HepG2 (cell line): ENCODE data around the gene RRM2. TPM values are rescaled to one million over a fixed set of nuclear protein-coding genes. Genes with fewer than 3 reads are reported as not detected.

ENCODE experiments used
- ATAC-seq: fragments of 200-7000 bp; cut with Tn5 transposase; 3 replicates; pipeline ENCODE4 v1.9.1; 2020; ENCODE audit warnings: mild to moderate bottlenecking, moderate library complexity
- BruUV-seq: library from RNA; stranded (reverse); fragments of 400-500 nt; replicated peaks from 2 replicates; lab custom pipeline; 2021; lab: Mats Ljungman, UMichigan
- CTCF ChIA-PET: fragments of 300-600 bp; formaldehyde crosslinking; extraction: SDS; loops from one replicate; lab custom pipeline; 2021; ENCODE audit warnings: low total read pairs, inconsistent platforms, low intra/inter-chr PET ratio; lab: Yijun Ruan, JAX
- POLR2A ChIA-PET: fragments of 350-600 bp; sonication (Branson Sonifier 250); formaldehyde crosslinking; loops from one replicate; lab custom pipeline; 2020; ENCODE audit warnings: antibody characterized with exemption, inconsistent platforms; lab: Yijun Ruan, JAX
- DNase-seq: peaks from one replicate; pipeline ENCODE4 v3.0.0-alpha.2; 2015; ENCODE audit warnings: low spot score
- FAIRE-seq: peaks from 3 replicates; lab custom pipeline; 2011; peaks lifted over from hg19 to GRCh38; lab: Jason Lieb, UNC
- H2AFZ ChIP-seq: one replicate; pipeline ENCODE4 v1.6.1; 2011; ENCODE audit warnings: low read length, inconsistent platforms
- H3K27ac ChIP-seq: fragments of 300-600 bp; 3 replicates; pipeline ENCODE4 v1.8.0; 2011; ENCODE audit warnings: mixed run types, mild to moderate bottlenecking, mixed read lengths, low read length, inconsistent platforms; ENCODE audit not compliant: insufficient read depth; ENCODE audit errors: extremely low read length
- H3K27me3 ChIP-seq, 2 experiments: fragments of 200-600 bp in 1 of 2; 2 replicates in 1 of 2; 3 replicates in 1 of 2; pipeline versions ENCODE4 v1.6.0 to v1.8.0; 2011; ENCODE audit warnings: low read length in 2 of 2, mild to moderate bottlenecking in 2 of 2, moderate library complexity in 2 of 2, inconsistent platforms in 1 of 2; ENCODE audit not compliant: insufficient read depth in 2 of 2, control insufficient read depth in 1 of 2
- H3K36me3 ChIP-seq, 2 experiments: fragments of 200-600 bp in 1 of 2; replicated peaks in 1 of 2; 2 replicates in 1 of 2; 3 replicates in 1 of 2; pipeline versions ENCODE4 v1.5.1 to v1.8.0; 2011; ENCODE audit warnings: low read length in 2 of 2, inconsistent platforms in 1 of 2; ENCODE audit not compliant: insufficient read depth in 2 of 2, control insufficient read depth in 1 of 2
- H3K4me1 ChIP-seq: 2 replicates; pipeline ENCODE4 v1.5.1; 2012; ENCODE audit warnings: low read length, inconsistent platforms; ENCODE audit not compliant: insufficient read depth
- H3K4me2 ChIP-seq: 2 replicates; pipeline ENCODE4 v1.6.0; 2011; ENCODE audit warnings: low read depth, low read length, inconsistent platforms
- H3K4me3 ChIP-seq, 3 experiments: fragments of 200-600 bp in 1 of 3; sonication (generic), shearing (Covaris generic) in 1 of 3; replicated peaks in 1 of 3; 2 replicates each; pipeline ENCODE4 v1.5.1; 2011 to 2016; ENCODE audit warnings: low read length in 3 of 3, inconsistent platforms in 2 of 3, low read depth in 2 of 3, mild to moderate bottlenecking in 2 of 3, control low read depth in 1 of 3, mixed read lengths in 1 of 3; ENCODE audit not compliant: insufficient read depth in 1 of 3
- H3K79me2 ChIP-seq: one replicate; pipeline ENCODE4 v1.6.1; 2011; ENCODE audit warnings: low read length, inconsistent platforms; ENCODE audit not compliant: insufficient read depth
- H3K9ac ChIP-seq: 2 replicates; pipeline ENCODE4 v1.6.0; 2011; ENCODE audit warnings: mild to moderate bottlenecking, low read depth, low read length, inconsistent platforms; ENCODE audit not compliant: insufficient read depth
- H3K9me3 ChIP-seq: 2 replicates; pipeline ENCODE4 v1.5.1; 2012; ENCODE audit warnings: mild to moderate bottlenecking, low read length
- H4K20me1 ChIP-seq: 2 replicates; pipeline ENCODE4 v1.6.0; 2011; ENCODE audit warnings: inconsistent platforms, mild to moderate bottlenecking, low read length, moderate library complexity; ENCODE audit not compliant: insufficient read depth
- BRCA1 ChIP-seq: sonication (generic); formaldehyde crosslinking; IDR thresholded peaks from 2 replicates; pipeline ENCODE4 v1.4.0; 2020; ENCODE audit warnings: missing genetic modification reagents
- NFIC ChIP-seq: IDR thresholded peaks from 2 replicates; pipeline ENCODE4 v1.6.1; 2012; ENCODE audit warnings: mild to moderate bottlenecking, low read length, inconsistent platforms
- PHF20 ChIP-seq: sonication (generic); formaldehyde crosslinking; IDR thresholded peaks from 2 replicates; pipeline ENCODE4 v1.5.0; 2020; ENCODE audit warnings: mild to moderate bottlenecking, missing genetic modification reagents
- POLR2A ChIP-seq, 2 experiments: IDR thresholded peaks; 2 replicates each; pipeline ENCODE4 v1.6.1; 2011; ENCODE audit warnings: low read depth in 2 of 2, low read length in 2 of 2, mild to moderate bottlenecking in 1 of 2, moderate library complexity in 1 of 2; ENCODE audit not compliant: insufficient read depth in 1 of 2
- RBM22 ChIP-seq: fragments of 200-400 bp; formaldehyde crosslinking; optimal IDR thresholded peaks from 2 replicates; pipeline ENCODE3; 2017; ENCODE audit warnings: mild to moderate bottlenecking, low read length, moderate library complexity
- RBM39 ChIP-seq: fragments of 200-400 bp; formaldehyde crosslinking; IDR thresholded peaks from one replicate; pipeline ENCODE4 v1.6.1; 2018; ENCODE audit warnings: antibody characterized with exemption, mild to moderate bottlenecking, low read depth, low read length; ENCODE audit not compliant: poor library complexity, severe bottlenecking
- ZNF160 ChIP-seq: sonication (generic); formaldehyde crosslinking; IDR thresholded peaks from 2 replicates; pipeline ENCODE4 v1.8.0; 2022; ENCODE audit warnings: mild to moderate bottlenecking, inconsistent platforms, missing genetic modification reagents
- WGBS: methylation state at CpG from one replicate; pipeline ENCODE4 v1.1.6; 2017; ENCODE audit warnings: low lambda C conversion rate; 5-methylcytosine and 5-hydroxymethylcytosine counted together
- in situ Hi-C: cut with HindIII; loops from 2 replicates; pipeline ENCODE4 v1.10.0; 2017; ENCODE audit warnings: low pct_unique_long_range_greater_than_20kb; ENCODE audit not compliant: extremely low pct_ligation_motif_present
- intact Hi-C: fragments of 100-400 bp; cut with micrococcal nuclease; formaldehyde crosslinking; loops from one replicate; pipeline ENCODE4 v1.10.0; 2022; ENCODE audit not compliant: unreplicated experiment
- polyA plus RNA-seq, 8 experiments: library from polyadenylated mRNA; depleted of rRNA in 3 of 8; stranded (reverse) in 7 of 8; unstranded in 1 of 8; fragments of >200 nt; fragmentation: Illumina TruSeq in 4 of 8; extraction: Trizol in 4 of 8; gene quantifications; 2 replicates each; pipeline versions ENCODE4 v1.2.1 to v1.2.3, GENCODE V29; 2011 to 2016; ENCODE audit warnings: low read depth in 4 of 8, missing spikeins in 1 of 8, mixed read lengths in 1 of 8; ENCODE audit not compliant: insufficient read depth in 1 of 8
- total RNA-seq, 5 experiments: library from RNA; depleted of rRNA; stranded (reverse); fragments of >200 nt; fragmentation: Illumina TruSeq; extraction: Trizol; gene quantifications; 2 replicates each; pipeline ENCODE4 v1.2.3, GENCODE V29; 2016; ENCODE audit warnings: low read depth in 1 of 5
- TF ChIP-seq, protein P1 (sequence below): sonication (generic); formaldehyde crosslinking; IDR thresholded peaks from 2 replicates; pipeline ENCODE4 v1.4.0; 2020; ENCODE audit warnings: missing genetic modification reagents

Gene RRM2
- total and polyA plus RNA-seq, 2 of the 13 experiments (the other 11 are each of a cell fraction or from before 2014, with no cell fraction given): 31.3 to 150 TPM

GRCh38 chr2:10132596-10132995 lies 10.1 kb downstream of the RRM2 start:
- POLR2A ChIA-PET: no interaction called here
- no peaks in the 10 kb centered on the region for H3K27me3 ChIP-seq
- H3K9ac ChIP-seq: no peak overlapping the region
- H3K4me1 ChIP-seq: peaks cover 48% of the 10 kb centered on the region
- DNase-seq (no peak), FAIRE-seq (no peak), ATAC-seq (0 out of 3 replicates have a peak, but pooled peaks have one; percentile 1)
- in situ Hi-C loops: no loop called here
- H4K20me1 ChIP-seq: no peaks in the 10 kb centered on the region; the same call in 1 of the 2 replicates
- H3K36me3 ChIP-seq: peaks cover 11 to 25% of the 10 kb centered on the region in 2 experiments
- BruUV-seq: no TSS peak
- no peak overlapping the region for H2AFZ ChIP-seq
- TF ChIP-seq RBM22: peak; percentile 9
- TF ChIP-seq, protein P1, sequence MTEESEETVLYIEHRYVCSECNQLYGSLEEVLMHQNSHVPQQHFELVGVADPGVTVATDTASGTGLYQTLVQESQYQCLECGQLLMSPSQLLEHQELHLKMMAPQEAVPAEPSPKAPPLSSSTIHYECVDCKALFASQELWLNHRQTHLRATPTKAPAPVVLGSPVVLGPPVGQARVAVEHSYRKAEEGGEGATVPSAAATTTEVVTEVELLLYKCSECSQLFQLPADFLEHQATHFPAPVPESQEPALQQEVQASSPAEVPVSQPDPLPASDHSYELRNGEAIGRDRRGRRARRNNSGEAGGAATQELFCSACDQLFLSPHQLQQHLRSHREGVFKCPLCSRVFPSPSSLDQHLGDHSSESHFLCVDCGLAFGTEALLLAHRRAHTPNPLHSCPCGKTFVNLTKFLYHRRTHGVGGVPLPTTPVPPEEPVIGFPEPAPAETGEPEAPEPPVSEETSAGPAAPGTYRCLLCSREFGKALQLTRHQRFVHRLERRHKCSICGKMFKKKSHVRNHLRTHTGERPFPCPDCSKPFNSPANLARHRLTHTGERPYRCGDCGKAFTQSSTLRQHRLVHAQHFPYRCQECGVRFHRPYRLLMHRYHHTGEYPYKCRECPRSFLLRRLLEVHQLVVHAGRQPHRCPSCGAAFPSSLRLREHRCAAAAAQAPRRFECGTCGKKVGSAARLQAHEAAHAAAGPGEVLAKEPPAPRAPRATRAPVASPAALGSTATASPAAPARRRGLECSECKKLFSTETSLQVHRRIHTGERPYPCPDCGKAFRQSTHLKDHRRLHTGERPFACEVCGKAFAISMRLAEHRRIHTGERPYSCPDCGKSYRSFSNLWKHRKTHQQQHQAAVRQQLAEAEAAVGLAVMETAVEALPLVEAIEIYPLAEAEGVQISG: no peak
- no peak overlapping the region for H3K4me3 ChIP-seq
- no peaks in the 10 kb centered on the region for H3K79me2 ChIP-seq
- H3K9me3 ChIP-seq: no peaks in the 10 kb centered on the region
- 98% methylated on average over 5 of the region's 6 CpGs for WGBS
- H3K27ac ChIP-seq: no peak overlapping the region
- no peak overlapping the region for H3K4me2 ChIP-seq
- intact Hi-C loops: no loop called here
- CTCF ChIA-PET: no interaction called here

GRCh38 chr2:10132996-10133647 lies 10.6 kb downstream of the RRM2 start:
- H3K27me3 ChIP-seq: no peaks in the 10 kb centered on the region
- no peak overlapping the region for H3K27ac ChIP-seq
- no peak overlapping the region for H2AFZ ChIP-seq
- FAIRE-seq: no peak
- in situ Hi-C loops: no loop called here
- H4K20me1 ChIP-seq: no peaks in the 10 kb centered on the region; the same call in 1 of the 2 replicates
- intact Hi-C loops: no loop called here
- no peak overlapping the region for H3K4me2 ChIP-seq
- H3K79me2 ChIP-seq: no peaks in the 10 kb centered on the region
- no peak for DNase-seq
- no peak overlapping the region for H3K4me3 ChIP-seq
- ATAC-seq: peak; percentile 6; the same call in 2 of the 3 replicates
- H3K9ac ChIP-seq: no peak overlapping the region
- peaks cover 11 to 21% of the 10 kb centered on the region in 2 experiments for H3K36me3 ChIP-seq
- WGBS: 96% methylated on average over 6 of the region's 6 CpGs
- BruUV-seq: no TSS peak
- TF ChIP-seq BRCA1 (no peak), NFIC (no peak), POLR2A (IDR thresholded peaks at IDR 0.05; ENCODE audit: insufficient read depth in 1 of 2, low read depth in 2 of 2, low read length in 2 of 2) (0 out of 4 replicates have a peak, but pooled peaks of 1 of the 2 experiments have one; percentile 22), PHF20 (CRISPR knock-in tag) (no peak), RBM39 (no peak), ZNF160 (CRISPR knock-in tag) (no peak)
- POLR2A ChIA-PET: no interaction called here
- H3K4me1 ChIP-seq: peaks cover 42% of the 10 kb centered on the region
- CTCF ChIA-PET: no interaction called here
- H3K9me3 ChIP-seq: no peaks in the 10 kb centered on the region
